ENCODE measurements around the gene WWOX. TPM values are rescaled to one million over a fixed set of nuclear protein-coding genes. Genes with fewer than 3 reads are reported as not detected.
"Not testable (repeated sequence)": the region's sequence is repeated elsewhere in the genome, so short reads cannot be mapped to it uniquely, and the experiment has no call there.

WWOX gene
- total RNA-seq, 4 donors from 2014 or later = 76.8 to 102 (median 83.6) TPM

GRCh38 chr16:79253100-79253631, 1153.7 kb downstream of the WWOX start:
- DNase-seq (ENCODE audit: low spot score in 2 of 2) = peak; percentile 16 to 41
- H3K27ac ChIP-seq = peak overlapping the region in 1 of 4 donors; percentile 58
- H3K36me3 ChIP-seq = no peaks in the 10 kb centered on the region
- no peaks in the 10 kb centered on the region for H3K27me3 ChIP-seq
- no peak overlapping the region for H3K4me3 ChIP-seq
- peaks cover 0 to 32% (median 2%) of the 10 kb centered on the region in 4 donors for H3K4me1 ChIP-seq
- TF ChIP-seq POLR2A (IDR thresholded peaks at IDR 0.05) = no peak
- TF ChIP-seq EP300 (IDR thresholded peaks at IDR 0.05) = peak in 1 of 2 donors; percentile 81
- no peaks in the 10 kb centered on the region for H3K9me3 ChIP-seq
- 36 to 49% methylated on average over 9 of the region's 9 CpGs for WGBS, 2 donors

GRCh38 chr16:79257953-79258490, 1158.6 kb downstream of the WWOX start:
- Histone ChIP-seq H3K4me1 (peaks cover 0 to 25% (median 4%) of the 10 kb centered on the region in 4 donors), H3K9me3 (no peaks in the 10 kb centered on the region), H3K27ac (no peak overlapping the region), H3K27me3 (no peaks in the 10 kb centered on the region), H3K4me3 (no peak overlapping the region), H3K36me3 (no peaks in the 10 kb centered on the region)
- no peak for DNase-seq (ENCODE audit: low spot score in 2 of 2)
- 77 to 79% methylated on average over 10 of the region's 10 CpGs for WGBS, 2 donors
- TF ChIP-seq CTCF (IDR thresholded peaks at IDR 0.05) = no peak
- no peak for TF ChIP-seq EP300 (IDR thresholded peaks at IDR 0.05)
- TF ChIP-seq POLR2A (IDR thresholded peaks at IDR 0.05) = no peak

- H3K4me3 ChIP-seq; H3K36me3 ChIP-seq; H3K27ac ChIP-seq; H3K27me3 ChIP-seq; DNase-seq (ENCODE audit: low spot score in 2 of 2); H3K9me3 ChIP-seq: not testable (repeated sequence)
- peaks cover 0 to 15% (median 2%) of the 10 kb centered on the region in 4 donors for H3K4me1 ChIP-seq
- 94 to 99% methylated on average over 4 of the region's 4 CpGs for WGBS, 2 donors
Measured at GRCh38 chr16:79260890-79261289, 1161.4 kb downstream of the WWOX start.

GRCh38 chr16:79261481-79261940, 1162.1 kb downstream of the WWOX start:
- 39 to 47% methylated on average over 5 of the region's 5 CpGs for WGBS, 2 donors
- TF ChIP-seq CTCF (IDR thresholded peaks at IDR 0.05) = peak in 4 of 5 experiments; percentile 25 to 53 (median 36)
- no peak for TF ChIP-seq EP300 (IDR thresholded peaks at IDR 0.05)
- Histone ChIP-seq H3K27ac (no peak overlapping the region), H3K4me1 (peaks cover 0 to 15% (median 2%) of the 10 kb centered on the region in 4 donors), H3K36me3 (no peaks in the 10 kb centered on the region), H3K9me3 (no peaks in the 10 kb centered on the region), H3K4me3 (no peak overlapping the region), H3K27me3 (no peaks in the 10 kb centered on the region)
- peak in 1 of 2 donors; percentile 24 for DNase-seq (ENCODE audit: low spot score in 2 of 2)

GRCh38 chr16:79261944-79262552, 1162.6 kb downstream of the WWOX start:
- no peak for TF ChIP-seq POLR2A (IDR thresholded peaks at IDR 0.05)
- no peak for TF ChIP-seq CTCF (IDR thresholded peaks at IDR 0.05)
- TF ChIP-seq EP300 (IDR thresholded peaks at IDR 0.05) = no peak
- Histone ChIP-seq H3K27me3 (no peaks in the 10 kb centered on the region), H3K4me1 (peaks cover 0 to 15% (median 2%) of the 10 kb centered on the region in 4 donors), H3K4me3 (no peak overlapping the region), H3K9me3 (no peaks in the 10 kb centered on the region), H3K36me3 (no peaks in the 10 kb centered on the region), H3K27ac (no peak overlapping the region)
- DNase-seq (ENCODE audit: low spot score in 2 of 2) = no peak
- 66 to 69% methylated on average over 7 of the region's 7 CpGs for WGBS, 2 donors

Small RNA genes within 50 kb of the gene (small RNA-seq; reads per million reads assigned to genes)
- gene AC027279.3 = not detected

Other genes starting within 250 kb of the WWOX start
- gene CLEC3A, start 77.1 kb upstream of the WWOX start, total RNA-seq = not detected